Measurements from ENCODE around the gene EPHA2.

Gene EPHA2

DNA sequence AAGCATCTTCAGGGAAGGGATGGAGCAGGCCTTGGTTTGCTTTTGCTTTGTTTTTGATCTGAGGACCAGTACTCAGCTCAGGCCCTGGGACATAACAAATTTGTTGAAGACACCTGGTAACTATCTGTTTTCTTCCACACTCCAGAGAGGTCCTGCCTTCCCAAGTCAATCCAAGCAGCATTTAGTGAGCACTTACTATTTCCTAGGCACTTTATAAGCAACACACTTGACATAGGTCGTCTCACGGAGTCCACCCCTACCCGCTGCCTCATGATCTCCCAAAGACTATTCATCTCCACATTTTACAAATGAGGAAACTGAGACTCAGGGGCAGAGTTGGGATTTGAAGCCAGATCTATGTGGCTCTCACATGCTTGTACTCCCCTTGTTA lies 14.4 kb upstream of the EPHA2 start:
- TF ChIP-seq, protein P1, sequence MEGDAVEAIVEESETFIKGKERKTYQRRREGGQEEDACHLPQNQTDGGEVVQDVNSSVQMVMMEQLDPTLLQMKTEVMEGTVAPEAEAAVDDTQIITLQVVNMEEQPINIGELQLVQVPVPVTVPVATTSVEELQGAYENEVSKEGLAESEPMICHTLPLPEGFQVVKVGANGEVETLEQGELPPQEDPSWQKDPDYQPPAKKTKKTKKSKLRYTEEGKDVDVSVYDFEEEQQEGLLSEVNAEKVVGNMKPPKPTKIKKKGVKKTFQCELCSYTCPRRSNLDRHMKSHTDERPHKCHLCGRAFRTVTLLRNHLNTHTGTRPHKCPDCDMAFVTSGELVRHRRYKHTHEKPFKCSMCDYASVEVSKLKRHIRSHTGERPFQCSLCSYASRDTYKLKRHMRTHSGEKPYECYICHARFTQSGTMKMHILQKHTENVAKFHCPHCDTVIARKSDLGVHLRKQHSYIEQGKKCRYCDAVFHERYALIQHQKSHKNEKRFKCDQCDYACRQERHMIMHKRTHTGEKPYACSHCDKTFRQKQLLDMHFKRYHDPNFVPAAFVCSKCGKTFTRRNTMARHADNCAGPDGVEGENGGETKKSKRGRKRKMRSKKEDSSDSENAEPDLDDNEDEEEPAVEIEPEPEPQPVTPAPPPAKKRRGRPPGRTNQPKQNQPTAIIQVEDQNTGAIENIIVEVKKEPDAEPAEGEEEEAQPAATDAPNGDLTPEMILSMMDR (conservative IDR thresholded peaks at IDR 0.05) = no peak
- no peak overlapping the region for H3K27ac ChIP-seq

DNA sequence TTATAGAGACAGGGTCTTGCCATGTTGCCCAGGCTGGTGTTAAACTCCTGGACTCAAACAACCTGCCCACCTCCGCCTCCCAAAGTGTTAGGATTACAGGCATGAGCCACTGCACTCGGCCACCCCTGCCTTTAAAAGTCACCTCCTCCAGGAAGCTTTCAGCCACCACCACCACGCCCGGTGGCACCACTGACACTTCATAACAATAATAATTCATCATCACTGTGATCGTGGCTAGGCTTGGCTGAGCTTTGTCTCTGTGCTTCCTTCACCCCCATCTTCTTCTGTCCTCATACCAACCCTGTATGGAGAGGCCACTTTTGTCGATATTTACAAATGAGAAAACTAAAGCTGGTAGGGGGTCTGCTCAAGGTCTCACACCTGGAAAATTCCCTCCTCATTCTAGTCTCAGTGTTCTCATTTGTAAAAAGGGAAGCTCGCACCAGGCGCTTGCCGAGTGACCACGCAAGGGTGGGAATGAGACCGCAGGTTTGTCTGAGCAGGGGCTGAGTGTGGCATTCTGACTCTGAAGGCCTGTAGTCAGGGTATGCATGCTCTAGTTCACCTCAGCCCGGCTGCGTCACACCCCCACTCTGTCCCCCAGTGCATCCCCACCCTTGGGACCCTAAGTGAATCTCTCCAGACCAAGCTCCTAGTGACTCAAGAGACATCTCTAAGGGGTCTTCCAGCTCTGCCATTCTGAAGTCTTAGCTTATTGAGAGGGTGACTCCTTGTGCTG lies 12.9 kb upstream of the EPHA2 start:
- no peak overlapping the region for H3K27ac ChIP-seq
- TF ChIP-seq, protein P1 (conservative IDR thresholded peaks at IDR 0.05) = no peak

GRCh38 chr1:16168144-16168495 lies 12.3 kb upstream of the EPHA2 start:
- H3K27ac ChIP-seq = peak overlapping the region; percentile 49; the same call in 1 of the 2 replicates

GRCh38 chr1:16167331-16168143 lies 11.7 kb upstream of the EPHA2 start:
- H3K27ac ChIP-seq = peak overlapping the region; percentile 49; the same call in 1 of the 2 replicates
- TF ChIP-seq, protein P1 (conservative IDR thresholded peaks at IDR 0.05) = no peak

- TF ChIP-seq, protein P1 (conservative IDR thresholded peaks at IDR 0.05) = no peak
- H3K27ac ChIP-seq = no peak overlapping the region
Observed at GRCh38 chr1:16166117-16166516, 10.2 kb upstream of the EPHA2 start.

GRCh38 chr1:16165548-16165947 lies 9.7 kb upstream of the EPHA2 start:
- TF ChIP-seq, protein P1 (conservative IDR thresholded peaks at IDR 0.05) = no peak

GRCh38 chr1:16165073-16165364 lies 9.2 kb upstream of the EPHA2 start:
- TF ChIP-seq, protein P1 (conservative IDR thresholded peaks at IDR 0.05) = no peak
- H3K27ac ChIP-seq = no peak overlapping the region

More at GRCh38 chr1:16165548-16165947, 9.7 kb upstream of the EPHA2 start:
- H3K27ac ChIP-seq = no peak overlapping the region

Data from VCaP (cell line).